Transverse colon (tissue), 4 donors: ENCODE measurements around the gene WNT11.

Experiments
- POLR2AphosphoS5 ChIP-seq, 3 donors: sonication (generic); formaldehyde crosslinking; IDR thresholded peaks; one replicate each; pipeline ENCODE4 v1.6.1; 2016; ENCODE audit warnings: antibody characterized with exemption in 3 of 3
- TF ChIP-seq, protein P1 (sequence below), 5 experiments: fragments of 200-600 bp in 3 of 5; fragments of 450-650 bp in 2 of 5; sonication (generic) in 3 of 5; IDR thresholded peaks; 1 replicate in 2 of 5; 2 replicates in 3 of 5; pipeline ENCODE4 v1.5.1; 2016 to 2017; ENCODE audit warnings: antibody characterized with exemption in 5 of 5, inconsistent platforms in 3 of 5, mild to moderate bottlenecking in 2 of 5, moderate library complexity in 1 of 5

DNA sequence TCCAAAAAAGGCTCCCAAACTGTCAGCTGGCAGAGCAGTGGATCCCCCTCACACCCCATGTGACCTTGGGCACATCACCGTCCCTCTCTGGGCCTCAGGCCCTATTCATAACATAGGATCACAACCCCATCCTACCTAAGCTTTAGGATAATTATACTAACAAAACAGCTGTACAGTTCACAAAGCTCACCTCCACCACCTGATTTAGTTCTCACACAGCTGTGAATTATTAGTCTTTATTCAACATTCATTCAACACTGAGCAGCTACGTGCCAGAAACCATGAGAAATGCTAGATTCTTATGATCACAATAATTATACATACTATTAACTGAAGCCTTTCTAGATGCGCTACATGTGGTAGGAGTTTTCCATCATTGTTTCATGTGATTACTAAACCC, 9.5 kb downstream of the WNT11 start:
- TF ChIP-seq, protein P1, sequence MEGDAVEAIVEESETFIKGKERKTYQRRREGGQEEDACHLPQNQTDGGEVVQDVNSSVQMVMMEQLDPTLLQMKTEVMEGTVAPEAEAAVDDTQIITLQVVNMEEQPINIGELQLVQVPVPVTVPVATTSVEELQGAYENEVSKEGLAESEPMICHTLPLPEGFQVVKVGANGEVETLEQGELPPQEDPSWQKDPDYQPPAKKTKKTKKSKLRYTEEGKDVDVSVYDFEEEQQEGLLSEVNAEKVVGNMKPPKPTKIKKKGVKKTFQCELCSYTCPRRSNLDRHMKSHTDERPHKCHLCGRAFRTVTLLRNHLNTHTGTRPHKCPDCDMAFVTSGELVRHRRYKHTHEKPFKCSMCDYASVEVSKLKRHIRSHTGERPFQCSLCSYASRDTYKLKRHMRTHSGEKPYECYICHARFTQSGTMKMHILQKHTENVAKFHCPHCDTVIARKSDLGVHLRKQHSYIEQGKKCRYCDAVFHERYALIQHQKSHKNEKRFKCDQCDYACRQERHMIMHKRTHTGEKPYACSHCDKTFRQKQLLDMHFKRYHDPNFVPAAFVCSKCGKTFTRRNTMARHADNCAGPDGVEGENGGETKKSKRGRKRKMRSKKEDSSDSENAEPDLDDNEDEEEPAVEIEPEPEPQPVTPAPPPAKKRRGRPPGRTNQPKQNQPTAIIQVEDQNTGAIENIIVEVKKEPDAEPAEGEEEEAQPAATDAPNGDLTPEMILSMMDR (IDR thresholded peaks at IDR 0.05) = no peak
- no peak for TF ChIP-seq POLR2AphosphoS5 (IDR thresholded peaks at IDR 0.05)
